ENCODE measurements around the gene TBC1D30. TPM values are rescaled to one million over a fixed set of nuclear protein-coding genes. Genes with fewer than 3 reads are reported as not detected.

The TBC1D30 gene
- total RNA-seq, 2 experiments from 2014 or later = 1.6 to 1.7 TPM

DNA sequence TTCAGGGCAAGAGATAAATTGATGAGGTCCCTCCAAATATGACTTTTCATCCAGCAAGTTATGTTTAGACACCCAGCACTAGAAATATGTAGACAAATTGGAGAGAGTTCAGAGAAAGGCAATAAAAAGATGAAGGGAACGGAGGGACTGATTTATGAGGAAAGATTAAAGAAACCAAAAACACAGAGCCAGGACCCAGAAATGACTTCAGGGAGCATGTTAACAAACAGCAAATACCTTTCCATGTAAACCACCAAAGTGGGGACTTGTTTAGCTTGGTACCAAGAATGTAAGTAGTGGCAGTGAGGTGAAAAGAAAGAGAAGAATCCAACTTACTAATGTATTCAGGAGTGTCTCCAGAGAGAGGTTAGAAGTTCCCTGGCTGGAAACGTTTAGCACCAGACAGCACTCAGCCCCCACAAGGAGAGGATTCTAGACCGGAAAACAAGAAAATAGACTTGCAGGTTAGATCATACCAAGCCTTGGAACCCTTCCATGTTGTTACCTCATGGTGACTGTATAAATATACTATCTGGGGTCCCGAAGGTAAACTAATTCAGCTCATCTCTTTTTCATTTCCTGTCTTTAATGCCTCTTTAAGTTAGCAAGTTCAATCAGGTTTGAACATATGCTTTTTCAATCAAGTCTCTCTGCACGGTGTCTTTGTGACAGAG, 79.2 kb downstream of the TBC1D30 start:
- H3K4me3 Mint-ChIP-seq = no peak overlapping the region
- H3K36me3 Mint-ChIP-seq = no peaks in the 10 kb centered on the region
- no peaks in the 10 kb centered on the region for H3K9me3 Mint-ChIP-seq
- H3K27me3 Mint-ChIP-seq = peaks cover 12% of the 10 kb centered on the region
- H3K27ac Mint-ChIP-seq = no peak overlapping the region
- DNase-seq = no peak
- no peaks in the 10 kb centered on the region for H3K4me1 Mint-ChIP-seq

DNA sequence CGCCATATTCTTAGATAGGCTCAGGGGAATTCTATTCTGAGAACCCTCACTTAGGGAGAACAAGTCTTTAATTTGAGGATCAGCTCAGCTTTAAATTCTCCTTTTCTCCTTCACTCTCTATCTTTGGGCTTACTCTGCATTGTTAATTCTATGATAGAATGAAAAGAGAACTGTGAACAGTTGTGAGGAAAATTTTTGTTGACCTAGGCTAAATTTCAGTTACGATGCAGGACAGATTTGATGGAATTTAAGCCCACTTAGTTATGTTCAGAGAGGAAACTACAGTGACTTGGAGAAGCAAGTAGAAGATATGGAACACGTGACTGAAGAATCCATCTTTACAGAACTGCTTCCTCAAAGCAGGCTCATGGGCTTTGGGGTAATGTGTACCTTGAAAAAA, 82.7 kb downstream of the TBC1D30 start:
- no peak overlapping the region for H3K27ac Mint-ChIP-seq
- H3K4me1 Mint-ChIP-seq = no peaks in the 10 kb centered on the region
- H3K9me3 Mint-ChIP-seq = no peaks in the 10 kb centered on the region
- peaks cover 6% of the 10 kb centered on the region for H3K27me3 Mint-ChIP-seq
- no peak overlapping the region for H3K4me3 Mint-ChIP-seq
- no peaks in the 10 kb centered on the region for H3K36me3 Mint-ChIP-seq
- no peak for DNase-seq

GRCh38 chr12:64909124-64909523, 84.7 kb downstream of the TBC1D30 start:
- Mint-ChIP-seq H3K9me3 (no peaks in the 10 kb centered on the region), H3K4me1 (no peaks in the 10 kb centered on the region), H3K27me3 (peaks cover 4% of the 10 kb centered on the region), H3K36me3 (no peaks in the 10 kb centered on the region), H3K27ac (no peak overlapping the region), H3K4me3 (no peak overlapping the region)
- DNase-seq = no peak

- Mint-ChIP-seq H3K9me3 (no peaks in the 10 kb centered on the region), H3K4me3 (no peak overlapping the region)
Measured at GRCh38 chr12:64911081-64911480, 86.6 kb downstream of the TBC1D30 start.

GRCh38 chr12:64911912-64912311, 87.5 kb downstream of the TBC1D30 start:
- no peaks in the 10 kb centered on the region for H3K9me3 Mint-ChIP-seq
- no peak overlapping the region for H3K4me3 Mint-ChIP-seq
- H3K27ac Mint-ChIP-seq = no peak overlapping the region
- H3K4me1 Mint-ChIP-seq = no peaks in the 10 kb centered on the region
- H3K36me3 Mint-ChIP-seq = no peaks in the 10 kb centered on the region
- peaks cover 4% of the 10 kb centered on the region for H3K27me3 Mint-ChIP-seq
- DNase-seq = no peak

More at GRCh38 chr12:64911081-64911480, 86.6 kb downstream of the TBC1D30 start:
- Mint-ChIP-seq H3K4me1 (no peaks in the 10 kb centered on the region), H3K36me3 (no peaks in the 10 kb centered on the region), H3K27me3 (peaks cover 4% of the 10 kb centered on the region), H3K27ac (no peak overlapping the region)
- no peak for DNase-seq

DNA sequence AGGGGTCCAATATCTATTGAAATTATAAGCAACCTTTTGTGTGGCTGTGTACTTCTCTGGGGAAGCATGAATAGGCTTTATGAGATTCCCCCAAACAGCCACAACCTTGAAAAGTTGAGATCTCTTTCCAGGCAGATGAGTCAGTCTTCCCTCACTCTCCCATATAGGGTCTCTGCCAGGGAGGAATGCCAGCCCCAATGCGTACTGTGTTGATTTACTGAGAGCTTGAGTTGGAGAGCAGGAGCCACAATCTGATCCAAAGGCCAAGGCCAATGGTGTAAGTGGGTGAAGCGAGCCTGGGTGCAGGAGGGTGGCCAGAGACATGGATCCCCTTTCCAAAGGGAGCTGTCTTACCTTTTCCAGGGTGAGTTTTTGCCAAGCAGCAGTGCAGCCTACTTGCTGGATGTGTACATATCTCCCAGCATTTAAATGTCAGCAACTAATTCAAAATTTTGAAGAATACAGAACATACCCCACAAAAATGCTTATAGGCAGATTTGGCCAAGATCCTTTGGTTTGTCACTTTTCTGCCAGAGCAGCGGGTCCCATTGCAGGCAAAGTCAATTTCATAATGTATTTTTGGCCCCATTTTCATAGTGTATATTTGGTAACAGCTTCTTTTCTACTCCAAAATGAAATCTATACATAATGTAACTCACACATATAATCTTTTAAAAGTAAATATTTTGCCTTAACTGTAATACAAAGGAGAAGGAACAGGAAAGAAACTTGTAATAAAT, 88.2 kb downstream of the TBC1D30 start:
- H3K27me3 Mint-ChIP-seq = no peaks in the 10 kb centered on the region
- H3K4me1 Mint-ChIP-seq = no peaks in the 10 kb centered on the region
- no peaks in the 10 kb centered on the region for H3K9me3 Mint-ChIP-seq
- no peak for DNase-seq
- no peak overlapping the region for H3K4me3 Mint-ChIP-seq
- H3K27ac Mint-ChIP-seq = no peak overlapping the region
- no peaks in the 10 kb centered on the region for H3K36me3 Mint-ChIP-seq

DNA sequence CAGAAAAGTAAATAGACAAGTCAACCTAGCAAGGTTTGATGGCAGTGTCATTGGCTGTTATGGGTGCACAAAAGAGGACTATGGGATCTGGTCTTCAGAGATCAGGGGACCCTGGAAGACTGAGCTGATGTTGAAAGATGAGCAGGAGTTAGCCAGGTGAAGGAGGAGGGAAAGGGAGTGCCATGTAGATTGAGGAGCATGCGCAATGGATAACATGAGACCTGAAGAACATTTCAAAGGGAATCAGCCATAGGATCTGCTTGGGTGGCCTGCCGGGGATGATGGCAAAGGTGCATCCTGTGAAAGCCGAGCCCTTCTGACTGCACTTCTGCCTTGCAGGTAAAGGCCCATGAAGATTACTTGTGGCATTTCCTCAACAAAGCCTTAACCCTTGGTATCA, 90.8 kb downstream of the TBC1D30 start:
- H3K9me3 Mint-ChIP-seq = no peaks in the 10 kb centered on the region
- no peak overlapping the region for H3K4me3 Mint-ChIP-seq
- no peak for DNase-seq
- no peaks in the 10 kb centered on the region for H3K4me1 Mint-ChIP-seq
- H3K36me3 Mint-ChIP-seq = no peaks in the 10 kb centered on the region
- H3K27me3 Mint-ChIP-seq = peaks cover 10% of the 10 kb centered on the region
- H3K27ac Mint-ChIP-seq = no peak overlapping the region

- Mint-ChIP-seq H3K9me3 (no peaks in the 10 kb centered on the region), H3K27ac (no peak overlapping the region), H3K36me3 (no peaks in the 10 kb centered on the region), H3K4me1 (no peaks in the 10 kb centered on the region), H3K4me3 (no peak overlapping the region), H3K27me3 (peaks cover 14% of the 10 kb centered on the region)
- no peak for DNase-seq
Measured at GRCh38 chr12:64916411-64917261, 92.2 kb downstream of the TBC1D30 start.

- Mint-ChIP-seq H3K36me3 (no peaks in the 10 kb centered on the region), H3K27me3 (peaks cover 18% of the 10 kb centered on the region), H3K4me3 (no peak overlapping the region)
Measured at GRCh38 chr12:64918344-64918743, 93.9 kb downstream of the TBC1D30 start.

DNA sequence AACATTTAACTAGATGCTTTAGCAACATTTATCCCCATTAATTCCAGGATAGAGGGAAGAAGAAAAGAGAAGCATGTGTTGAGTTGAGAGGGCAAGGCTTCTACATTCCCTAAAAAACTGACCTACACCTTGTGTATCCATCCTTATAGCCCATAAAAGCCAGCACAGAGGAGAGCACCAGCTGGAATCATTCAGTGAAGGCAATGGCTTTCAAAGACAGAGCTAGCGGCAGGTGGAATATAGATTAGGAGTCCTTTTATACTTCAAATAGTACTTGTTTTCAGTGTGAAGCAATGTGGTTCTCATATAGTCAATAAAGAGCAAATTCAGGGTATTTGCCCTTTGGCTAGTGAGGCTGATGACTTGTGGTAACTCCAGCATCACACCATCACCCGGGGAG, 94.4 kb downstream of the TBC1D30 start:
- no peaks in the 10 kb centered on the region for H3K4me1 Mint-ChIP-seq
- no peak overlapping the region for H3K4me3 Mint-ChIP-seq
- no peaks in the 10 kb centered on the region for H3K9me3 Mint-ChIP-seq
- no peak for DNase-seq
- H3K27ac Mint-ChIP-seq = no peak overlapping the region
- no peaks in the 10 kb centered on the region for H3K36me3 Mint-ChIP-seq
- H3K27me3 Mint-ChIP-seq = peaks cover 18% of the 10 kb centered on the region

More at GRCh38 chr12:64918344-64918743, 93.9 kb downstream of the TBC1D30 start:
- no peaks in the 10 kb centered on the region for H3K9me3 Mint-ChIP-seq
- no peak overlapping the region for H3K27ac Mint-ChIP-seq
- no peaks in the 10 kb centered on the region for H3K4me1 Mint-ChIP-seq
- no peak for DNase-seq

DNA sequence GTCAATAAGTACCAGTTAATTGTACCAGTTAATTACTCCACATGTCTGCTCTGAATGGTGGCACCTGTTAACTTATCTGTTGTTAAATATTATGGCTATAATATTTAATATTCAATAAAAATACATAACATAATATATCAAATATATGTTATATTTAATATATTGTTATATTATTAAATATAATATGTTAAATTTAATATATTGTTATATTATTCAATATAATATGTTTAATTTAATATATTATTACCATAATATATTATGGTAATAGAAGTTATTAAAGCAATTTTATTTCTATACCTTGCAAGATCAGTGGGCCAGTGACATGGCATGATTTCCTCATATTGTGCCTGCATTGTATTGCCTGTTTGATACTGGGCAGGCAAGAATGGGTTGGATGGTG, 98.4 kb downstream of the TBC1D30 start:
- Mint-ChIP-seq H3K4me3 (no peak overlapping the region), H3K4me1 (no peaks in the 10 kb centered on the region), H3K36me3 (no peaks in the 10 kb centered on the region), H3K27ac (no peak overlapping the region), H3K27me3 (peaks cover 29% of the 10 kb centered on the region), H3K9me3 (no peaks in the 10 kb centered on the region)
- DNase-seq = no peak

DNA sequence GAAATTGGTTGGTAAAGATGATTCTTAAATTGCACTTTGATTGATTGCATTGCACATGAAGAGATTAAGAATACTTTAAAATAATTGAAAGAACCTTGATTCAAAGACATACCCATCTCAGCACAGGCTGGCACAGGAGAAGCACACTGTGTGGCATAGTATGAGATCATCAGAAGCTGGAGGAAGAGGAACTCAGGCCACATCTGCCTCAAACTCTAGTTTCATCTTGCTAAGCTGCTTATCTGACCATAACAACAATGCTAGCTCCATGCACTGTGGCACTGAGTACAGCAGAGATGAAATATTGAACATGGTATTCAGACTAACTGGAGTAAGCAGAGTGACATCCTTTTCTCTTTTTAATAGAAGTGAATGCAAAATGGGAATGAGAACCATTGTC, 99.1 kb downstream of the TBC1D30 start:
- Mint-ChIP-seq H3K27me3 (peaks cover 22% of the 10 kb centered on the region), H3K4me3 (no peak overlapping the region), H3K27ac (no peak overlapping the region), H3K36me3 (no peaks in the 10 kb centered on the region), H3K9me3 (no peaks in the 10 kb centered on the region), H3K4me1 (no peaks in the 10 kb centered on the region)
- no peak for DNase-seq
